Peyer's patch (tissue), 4 donors: Measurements from ENCODE around the gene CYB561D2.

Experiments
- POLR2A ChIP-seq, 2 donors: fragments of 450-650 bp; IDR thresholded peaks; one replicate each; pipeline ENCODE4 v1.5.1; 2017; ENCODE audit warnings: antibody characterized with exemption in 2 of 2, mild to moderate bottlenecking in 2 of 2, moderate library complexity in 2 of 2
- TF ChIP-seq, protein P1 (sequence below), 6 experiments: fragments of 450-650 bp in 4 of 6; fragments of 200-600 bp in 2 of 6; sonication (generic) in 1 of 6; IDR thresholded peaks; one replicate each; pipeline ENCODE4 v1.5.1; 2017 to 2019; ENCODE audit warnings: antibody characterized with exemption in 6 of 6, mild to moderate bottlenecking in 3 of 6, moderate library complexity in 1 of 6

DNA sequence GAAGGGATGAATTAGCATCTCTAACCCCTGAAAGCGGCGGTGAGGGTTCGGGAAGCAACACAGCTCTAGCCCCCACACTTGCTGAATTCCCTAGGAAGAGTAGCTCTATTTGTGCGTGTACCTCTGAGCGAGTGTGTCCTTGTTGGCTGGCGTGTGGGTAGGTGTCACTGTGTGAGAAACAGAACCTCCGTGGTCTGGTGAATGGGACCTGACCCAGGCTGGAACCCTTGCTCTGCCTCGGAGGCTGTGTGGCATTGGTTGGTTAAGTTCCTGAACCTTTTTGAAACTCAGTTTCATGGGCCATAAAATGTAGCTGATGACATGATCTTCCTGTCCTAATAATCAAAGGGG, 9.1 kb downstream of the CYB561D2 start:
- TF ChIP-seq, protein P1, sequence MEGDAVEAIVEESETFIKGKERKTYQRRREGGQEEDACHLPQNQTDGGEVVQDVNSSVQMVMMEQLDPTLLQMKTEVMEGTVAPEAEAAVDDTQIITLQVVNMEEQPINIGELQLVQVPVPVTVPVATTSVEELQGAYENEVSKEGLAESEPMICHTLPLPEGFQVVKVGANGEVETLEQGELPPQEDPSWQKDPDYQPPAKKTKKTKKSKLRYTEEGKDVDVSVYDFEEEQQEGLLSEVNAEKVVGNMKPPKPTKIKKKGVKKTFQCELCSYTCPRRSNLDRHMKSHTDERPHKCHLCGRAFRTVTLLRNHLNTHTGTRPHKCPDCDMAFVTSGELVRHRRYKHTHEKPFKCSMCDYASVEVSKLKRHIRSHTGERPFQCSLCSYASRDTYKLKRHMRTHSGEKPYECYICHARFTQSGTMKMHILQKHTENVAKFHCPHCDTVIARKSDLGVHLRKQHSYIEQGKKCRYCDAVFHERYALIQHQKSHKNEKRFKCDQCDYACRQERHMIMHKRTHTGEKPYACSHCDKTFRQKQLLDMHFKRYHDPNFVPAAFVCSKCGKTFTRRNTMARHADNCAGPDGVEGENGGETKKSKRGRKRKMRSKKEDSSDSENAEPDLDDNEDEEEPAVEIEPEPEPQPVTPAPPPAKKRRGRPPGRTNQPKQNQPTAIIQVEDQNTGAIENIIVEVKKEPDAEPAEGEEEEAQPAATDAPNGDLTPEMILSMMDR (IDR thresholded peaks at IDR 0.05) = no peak
- TF ChIP-seq POLR2A (IDR thresholded peaks at IDR 0.05) = no peak
